Renal cortical epithelial cell (primary cell): ENCODE results near the gene ISYNA1. TPM values are rescaled to one million over a fixed set of nuclear protein-coding genes. Genes with fewer than 3 reads are reported as not detected.

Source experiments
- DNase-seq: peaks from one replicate; pipeline ENCODE4 v3.0.0-alpha.2; 2011; ENCODE audit warnings: low read depth
- total RNA-seq: library from RNA; depleted of rRNA; stranded (reverse); fragments of >200 nt; gene quantifications from 2 replicates; pipeline ENCODE4 v1.2.3, GENCODE V29; 2014

Gene ISYNA1
- total RNA-seq, 1 donor from 2014 or later = 69.9 TPM

DNA sequence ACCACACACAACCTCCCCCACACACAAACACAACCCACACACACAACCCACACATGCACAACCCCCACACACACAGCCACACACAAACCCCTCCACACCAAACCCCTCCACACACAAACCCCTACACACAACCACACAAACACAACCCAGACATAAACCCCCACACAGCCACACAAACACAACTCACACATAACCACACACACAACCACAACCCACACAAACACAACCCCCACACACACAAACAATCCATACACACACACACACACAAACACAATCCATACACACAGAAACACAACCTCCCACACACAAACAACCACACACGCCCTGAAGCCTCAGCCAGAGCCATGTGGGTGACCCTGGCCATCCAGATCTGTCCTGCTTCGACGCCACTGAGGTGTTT, 30.0 kb upstream of the ISYNA1 start:
- DNase-seq = no peak

DNA sequence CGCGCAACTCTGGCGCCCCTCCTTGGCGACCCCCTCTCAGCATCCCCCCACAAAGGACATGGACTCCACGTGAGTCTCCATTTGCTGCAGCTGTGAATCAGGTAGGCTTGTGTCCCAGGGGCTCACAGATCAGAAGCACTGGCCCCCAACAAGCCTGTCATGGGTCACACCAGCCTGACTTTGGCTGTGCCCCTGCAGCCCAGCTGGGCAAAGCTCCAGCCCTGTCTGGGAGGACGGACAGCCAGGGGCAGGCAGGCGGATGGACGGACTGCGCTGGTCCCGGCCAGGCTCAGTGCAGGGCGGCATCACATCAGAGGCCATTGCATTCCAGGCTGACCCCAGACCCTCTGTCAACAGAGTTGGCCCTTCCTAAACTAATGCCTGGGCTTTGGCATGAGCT, 28.4 kb upstream of the ISYNA1 start:
- no peak for DNase-seq

- DNase-seq = no peak
These were observed 28.0 kb upstream of the ISYNA1 start for GRCh38 chr19:18465964-18466339.

DNA sequence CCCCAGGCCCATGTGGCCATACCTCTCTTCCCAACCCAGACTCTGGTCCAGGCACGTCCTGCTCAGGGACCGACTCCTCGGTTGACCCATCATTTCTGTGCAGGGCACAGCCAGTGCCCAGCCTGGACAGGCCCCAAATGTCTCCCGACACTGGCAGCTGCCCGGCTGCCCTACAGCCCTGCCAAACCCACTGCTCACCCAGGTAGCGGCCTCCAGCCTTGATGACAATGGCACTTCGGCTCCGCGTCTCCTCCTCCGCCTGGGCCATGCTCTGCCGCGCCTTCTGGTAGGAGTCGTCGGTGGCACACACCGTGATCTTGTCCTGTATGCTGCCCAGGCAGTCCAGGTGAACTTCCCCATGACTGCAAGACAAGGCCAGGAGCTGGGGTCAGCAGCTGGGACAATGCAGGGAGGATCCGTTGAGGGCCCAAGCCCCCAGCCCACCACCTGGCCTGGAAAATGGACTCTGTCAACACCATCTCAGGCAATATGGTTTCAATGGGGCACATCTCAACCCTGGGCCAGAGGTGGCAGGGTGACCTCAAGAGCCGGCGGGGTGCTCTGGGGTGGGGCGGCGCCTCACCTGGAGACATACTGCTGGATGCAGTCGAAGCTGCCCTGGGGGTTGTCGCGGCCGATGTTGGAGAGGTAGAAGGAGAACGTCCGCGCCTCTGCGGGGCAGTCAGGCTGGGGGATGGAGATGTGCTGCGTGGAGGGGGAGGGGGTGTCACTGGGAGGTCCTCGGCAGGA, 27.5 kb upstream of the ISYNA1 start:
- DNase-seq = no peak

GRCh38 chr19:18464646-18465045, 26.7 kb upstream of the ISYNA1 start:
- DNase-seq = no peak

DNA sequence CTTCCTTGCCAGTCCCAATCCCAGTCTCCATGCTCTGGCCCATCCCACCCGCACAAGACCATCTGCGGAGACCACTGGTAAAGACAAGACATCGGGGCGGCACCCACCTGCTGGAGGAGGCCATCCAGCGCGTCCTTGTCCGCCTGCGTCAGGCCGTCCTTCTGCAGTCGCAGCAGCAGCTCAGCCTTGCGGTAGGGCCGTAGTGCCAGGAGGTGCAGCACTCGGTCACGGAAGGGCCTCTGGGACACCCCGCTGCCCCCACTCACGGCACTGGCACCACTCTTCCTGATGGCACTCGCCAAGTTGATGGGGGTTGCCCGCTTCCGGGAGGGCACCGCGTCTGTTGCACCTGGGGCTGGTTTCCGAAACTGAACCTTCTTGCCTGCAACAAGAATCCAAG, 23.5 kb upstream of the ISYNA1 start:
- DNase-seq = no peak

DNA sequence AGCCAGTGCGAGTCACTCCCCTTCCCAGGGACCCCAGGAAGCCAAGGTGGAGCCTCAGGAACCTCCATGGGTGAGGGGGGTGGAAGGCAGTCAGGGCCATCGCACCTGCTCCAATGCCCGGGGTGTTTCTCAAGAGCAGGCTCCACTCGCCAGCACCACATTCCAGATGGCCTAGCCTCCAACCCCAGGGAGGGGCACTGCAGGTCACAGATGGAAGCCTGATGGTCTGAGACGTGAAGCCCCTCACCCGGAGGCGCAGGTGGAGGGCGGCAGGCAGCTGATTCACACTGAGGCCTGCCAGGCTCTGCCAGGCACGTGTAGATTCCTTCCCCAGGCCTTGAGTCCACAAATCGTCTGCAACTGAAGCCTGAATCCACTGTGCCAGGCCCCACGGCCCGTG, 23.0 kb upstream of the ISYNA1 start:
- DNase-seq = no peak

GRCh38 chr19:18457483-18458331, 19.8 kb upstream of the ISYNA1 start:
- peak; percentile 67 for DNase-seq

GRCh38 chr19:18456974-18457373, 19.0 kb upstream of the ISYNA1 start:
- DNase-seq = no peak

- DNase-seq = no peak
These were observed 18.3 kb upstream of the ISYNA1 start for GRCh38 chr19:18456279-18456678.

DNA sequence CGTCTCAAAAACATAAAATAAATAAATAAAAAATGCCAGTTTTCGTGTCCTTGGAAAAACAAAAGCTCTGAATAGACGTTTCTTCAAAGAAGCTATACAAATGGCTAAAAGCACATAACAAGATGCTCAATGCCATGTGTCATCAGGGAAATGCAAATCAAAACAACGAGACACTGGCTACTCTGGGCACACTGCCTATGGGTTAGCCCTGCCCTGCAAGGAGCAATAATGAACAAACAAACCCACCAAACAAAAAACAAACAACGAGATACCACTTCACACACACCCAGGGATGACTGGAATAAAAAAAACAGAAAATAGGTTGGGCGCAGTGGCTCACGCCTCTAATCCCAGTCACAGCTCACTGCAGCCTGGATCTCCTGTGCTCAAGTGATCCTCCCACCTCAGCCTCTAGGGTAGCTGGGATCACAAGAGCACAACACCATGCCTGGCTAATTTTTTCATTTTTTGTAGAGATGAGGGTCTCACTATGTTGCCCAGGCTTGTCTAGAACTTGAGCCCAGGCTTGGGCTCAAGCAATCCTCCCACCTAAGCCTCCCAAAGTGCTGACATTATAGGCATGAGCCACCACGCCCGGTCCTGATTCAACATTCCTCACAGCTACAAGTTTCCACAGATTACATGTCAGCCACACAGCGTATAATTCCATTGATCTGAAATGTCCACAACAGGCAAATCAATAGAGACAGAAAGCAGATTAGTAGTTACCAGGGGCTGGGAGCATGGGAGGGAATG, 15.5 kb upstream of the ISYNA1 start:
- DNase-seq = no peak

GRCh38 chr19:18452386-18452785, 14.5 kb upstream of the ISYNA1 start:
- DNase-seq = no peak

DNA sequence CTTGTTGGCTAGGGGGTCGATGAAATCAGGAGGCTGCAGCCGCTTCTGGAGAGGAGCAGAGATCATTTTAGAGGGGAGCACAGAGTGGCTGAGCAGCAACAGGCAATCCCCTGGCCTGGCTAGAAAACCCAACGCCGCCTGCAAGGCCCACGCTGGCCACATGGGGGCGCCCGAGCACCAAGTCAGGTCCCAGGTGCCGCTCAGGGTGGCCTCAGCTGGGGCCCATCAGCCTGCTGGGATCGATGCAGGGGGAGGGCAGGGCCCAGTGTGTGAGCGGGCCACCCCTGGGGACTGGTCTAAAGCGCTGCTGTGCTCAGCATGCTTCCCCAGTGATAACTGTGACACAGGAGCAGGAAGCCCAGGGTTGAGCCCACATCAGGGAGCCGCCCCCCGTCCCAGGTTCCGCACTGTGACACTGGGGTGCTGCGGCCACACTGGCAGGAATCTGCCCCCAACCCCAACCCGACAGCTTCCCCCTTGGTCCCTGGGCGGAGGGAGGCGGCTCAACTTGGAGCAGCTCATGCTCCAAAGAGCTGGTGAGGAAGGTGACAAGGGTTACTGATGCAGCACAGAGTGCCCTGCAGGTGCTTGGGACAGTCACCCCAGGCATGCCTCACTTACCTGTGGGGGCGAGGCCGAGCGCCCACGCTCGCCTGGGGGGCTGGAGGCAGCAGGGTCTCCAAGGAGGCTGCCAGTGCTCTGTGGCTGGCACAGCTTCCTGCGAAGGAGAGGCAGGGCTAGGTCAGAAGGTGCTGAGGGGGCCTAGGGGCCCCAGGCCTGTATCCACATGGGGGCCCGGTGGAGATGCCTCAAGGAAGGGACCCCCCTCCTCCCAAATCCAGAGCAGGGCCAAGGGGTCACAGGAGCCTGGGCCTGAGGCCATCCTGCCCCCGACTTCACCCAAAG, 13.3 kb upstream of the ISYNA1 start:
- peak; percentile 22 for DNase-seq

GRCh38 chr19:18450021-18450930, 12.3 kb upstream of the ISYNA1 start:
- no peak for DNase-seq

DNA sequence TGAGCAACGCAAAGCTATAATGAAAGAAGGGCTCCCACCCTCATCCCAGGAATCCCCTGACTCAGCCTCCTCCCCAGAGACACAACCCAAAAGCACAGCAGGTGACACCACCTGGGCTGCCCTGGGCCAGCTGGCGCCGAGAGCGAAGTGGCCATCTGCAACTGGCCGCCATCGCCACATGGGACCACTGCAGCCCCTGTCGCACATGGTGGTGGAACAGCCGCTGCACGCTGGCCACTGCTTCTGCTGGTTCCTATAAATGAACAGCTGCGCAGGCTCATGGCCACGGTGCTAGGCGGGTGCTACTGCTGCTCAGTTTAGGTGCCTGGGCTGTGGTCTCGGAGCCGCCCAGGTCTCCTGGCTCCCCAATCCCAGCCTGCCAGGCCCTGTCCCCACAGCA, 11.6 kb upstream of the ISYNA1 start:
- no peak for DNase-seq

- no peak for DNase-seq
These were observed 9.0 kb upstream of the ISYNA1 start for GRCh38 chr19:18446811-18447359.

DNA sequence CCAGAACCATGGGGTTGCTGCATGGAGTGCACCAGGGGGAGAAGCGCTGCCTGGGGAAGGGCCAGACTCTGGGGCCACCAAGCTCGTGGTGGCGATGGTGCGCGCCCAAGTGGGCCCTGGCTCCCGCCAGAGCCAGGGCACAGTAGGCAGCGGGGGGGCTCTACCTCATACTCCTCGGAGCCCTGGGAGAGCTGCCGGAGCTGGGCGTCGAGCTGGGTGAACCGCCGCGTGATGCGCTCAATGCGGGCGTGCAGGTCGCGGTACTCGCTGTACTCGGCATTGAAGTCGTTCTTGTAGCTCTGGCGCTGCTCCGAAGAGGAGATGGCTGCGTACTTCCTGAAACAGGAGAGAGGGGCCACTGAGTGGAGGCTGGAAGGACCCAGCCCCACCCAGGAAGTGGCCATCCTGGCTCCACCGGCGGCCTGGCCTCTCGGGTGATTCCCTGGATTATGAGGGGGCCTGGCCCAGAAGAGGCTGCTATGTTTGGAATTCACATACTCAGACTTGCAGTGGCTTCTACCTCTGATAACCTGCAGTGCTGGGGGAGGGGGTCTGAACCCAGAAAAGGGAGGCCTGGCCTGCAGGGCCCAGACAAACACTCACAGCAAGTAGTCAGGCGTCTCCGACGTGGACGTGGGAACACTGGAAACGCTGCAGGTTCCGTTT, 8.3 kb upstream of the ISYNA1 start:
- DNase-seq = no peak

DNA sequence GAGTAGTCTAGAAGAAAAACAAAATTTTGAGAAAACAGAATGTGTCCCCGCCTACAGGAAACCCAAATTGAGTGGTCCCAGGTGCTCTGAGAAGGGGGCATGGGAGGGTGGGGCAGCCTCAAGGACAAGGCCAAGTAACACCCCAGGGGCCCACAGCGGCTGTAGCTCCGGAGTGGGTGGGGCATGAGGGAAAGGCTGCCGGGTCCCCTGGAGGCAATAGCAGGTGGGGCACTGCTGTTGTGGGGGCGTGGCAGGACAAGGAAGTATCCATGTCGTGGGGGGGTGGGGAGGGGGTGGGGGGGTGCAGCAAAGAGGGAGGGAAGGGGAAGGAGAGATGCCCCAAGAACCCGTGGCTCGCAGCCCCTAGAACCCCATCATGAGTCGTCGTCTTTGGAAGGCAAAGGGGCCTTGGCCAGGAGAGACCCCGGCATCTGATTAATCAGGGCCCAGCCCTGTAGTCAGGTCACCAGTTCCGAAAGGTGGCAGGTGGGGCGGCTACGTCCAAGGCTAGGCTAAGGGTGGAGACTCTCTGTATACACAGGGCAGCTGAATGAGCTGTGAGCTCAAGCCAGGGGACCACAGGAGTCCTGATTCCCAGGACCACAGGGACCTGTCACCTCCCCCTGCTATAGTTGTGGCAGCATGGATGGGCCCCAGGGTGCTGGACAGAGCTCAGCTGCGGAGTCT, 7.5 kb upstream of the ISYNA1 start:
- DNase-seq = no peak

DNA sequence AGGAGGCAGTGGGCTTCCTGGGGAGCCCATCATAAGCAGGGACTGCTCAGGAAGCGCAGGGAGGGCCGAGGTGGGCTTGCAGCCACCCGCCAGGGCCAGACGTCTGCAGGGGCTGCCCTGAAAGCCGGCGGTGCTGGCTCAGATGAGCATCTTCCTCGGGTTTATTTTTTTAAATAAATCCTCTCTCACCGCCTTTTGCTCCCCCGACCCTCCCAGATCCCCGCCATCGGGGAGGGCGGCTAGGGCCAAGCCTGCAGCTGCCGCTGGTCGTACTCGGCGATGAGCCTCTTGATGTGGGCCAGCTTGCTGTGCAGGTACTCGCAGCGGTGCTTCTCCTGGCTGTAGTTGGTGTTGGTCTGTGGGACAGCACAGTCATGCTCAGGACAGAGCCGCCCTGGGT, 6.6 kb upstream of the ISYNA1 start:
- no peak for DNase-seq
